DLD1 (cell line): ENCODE data around the gene ARPC2.
"Not testable (repeated sequence)": the region's sequence is repeated elsewhere in the genome, so short reads cannot be mapped to it uniquely, and the experiment has no call there.

Source experiments
- in situ Hi-C: cut with HindIII; loops from 2 replicates; pipeline ENCODE4 v1.10.0; 2017; ENCODE audit warnings: low sequenced_read_pairs

The ARPC2 gene

DNA sequence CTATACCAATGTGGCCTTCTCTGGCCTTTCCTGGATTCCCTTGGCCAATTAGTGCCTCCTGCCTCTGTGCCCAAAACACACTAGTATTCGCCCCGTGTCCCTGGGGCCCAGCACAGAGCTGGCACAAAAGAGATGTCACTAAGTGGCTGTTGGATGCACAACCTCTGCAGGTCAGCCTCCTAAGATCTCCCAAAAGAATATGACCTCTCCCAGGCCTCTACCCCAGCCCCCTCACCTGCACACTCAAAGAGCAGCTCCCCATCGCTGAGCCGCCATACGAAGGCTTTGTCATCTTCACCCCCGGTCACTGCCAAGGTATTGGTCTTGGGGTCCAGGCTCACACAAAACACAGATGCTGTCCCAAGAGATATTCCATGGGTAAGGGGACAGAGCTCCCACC, 50.3 kb downstream of the ARPC2 start:
- in situ Hi-C loops, result no loop called here

- in situ Hi-C loops, result no loop called here
Measured at GRCh38 chr2:218269900-218270720, 53.1 kb downstream of the ARPC2 start, which contains the start of the genes AAMP and PNKD. TSS of gene AAMP (minus strand) at chr2:218270137. CDS start at chr2:218270086, 51 bp downstream. TSS of gene PNKD (plus strand) at chr2:218270519. CDS start at chr2:218270536, 17 bp downstream.

- in situ Hi-C loops, result no loop called here
Measured at GRCh38 chr2:218270721-218271486, 53.9 kb downstream of the ARPC2 start.

- in situ Hi-C loops, result no loop called here
Measured at GRCh38 chr2:218271487-218271797, 54.5 kb downstream of the ARPC2 start.

DNA sequence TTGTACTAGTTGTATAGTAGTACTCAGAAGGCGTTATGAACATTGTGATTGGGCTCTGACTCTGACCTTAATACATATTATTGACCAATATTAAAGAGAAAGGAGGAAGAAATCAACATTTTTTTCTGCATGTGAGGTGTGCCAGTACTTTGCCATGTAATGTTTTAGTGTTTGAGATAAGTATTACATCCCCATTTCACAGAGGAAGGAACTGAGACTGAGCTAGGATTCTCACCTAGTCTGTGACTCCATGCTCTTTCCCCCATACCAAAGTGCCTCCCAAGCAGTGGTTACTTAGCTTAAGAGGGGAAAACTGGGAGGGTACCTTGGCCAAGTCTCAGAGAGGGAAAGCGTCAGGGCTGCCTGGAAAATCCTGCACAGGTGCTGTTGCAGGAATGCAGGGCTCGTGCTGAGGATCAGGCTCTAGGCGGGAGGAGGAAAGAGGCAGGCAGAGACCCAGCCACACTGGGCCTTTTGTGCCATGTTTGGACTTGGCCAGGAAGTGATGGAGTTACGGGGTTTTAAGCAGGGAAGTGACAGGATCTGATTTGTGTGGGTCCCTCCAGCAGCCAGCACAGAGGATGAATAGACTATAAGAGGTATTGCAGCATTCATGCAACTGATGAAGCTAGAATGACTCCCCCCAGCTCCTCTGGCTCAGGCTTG, 55.0 kb downstream of the ARPC2 start:
- in situ Hi-C loops, result no loop called here

- in situ Hi-C loops, result no loop called here
Measured at GRCh38 chr2:218272531-218273212, 55.7 kb downstream of the ARPC2 start.

DNA sequence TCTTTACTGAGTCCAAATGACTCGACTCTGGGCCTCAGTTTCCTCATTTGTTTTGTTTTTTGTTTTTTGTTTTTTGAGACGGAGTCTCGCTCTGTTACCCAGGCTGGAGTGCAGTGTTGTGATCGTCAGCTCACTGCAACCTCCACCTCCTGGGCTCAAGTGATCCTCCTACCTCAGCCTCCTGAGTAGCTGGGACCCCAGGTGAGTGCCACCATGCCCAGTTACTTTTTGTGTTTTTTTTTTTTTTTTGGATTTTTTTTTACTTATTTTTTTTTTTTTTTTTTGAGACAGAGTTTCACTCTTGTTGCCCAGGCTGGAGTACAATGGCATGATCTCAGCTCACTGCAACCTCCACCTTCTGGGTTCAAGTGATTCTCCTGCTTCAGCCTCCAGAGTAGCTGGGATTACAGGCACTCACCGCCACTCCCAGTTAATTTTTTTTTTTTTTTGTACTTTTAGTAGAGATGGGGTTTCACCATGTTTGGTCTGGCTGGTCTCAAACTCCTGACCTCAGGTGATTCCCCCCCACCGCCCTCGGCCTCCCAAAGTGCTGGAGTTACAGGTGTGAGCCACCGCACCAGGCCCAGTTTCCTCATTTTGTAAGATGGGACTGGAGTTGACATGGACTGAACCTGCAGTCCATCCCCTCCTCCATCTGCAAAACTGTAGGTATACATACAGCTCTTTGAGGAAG, 56.4 kb downstream of the ARPC2 start:
- in situ Hi-C loops, result not testable (repeated sequence)

GRCh38 chr2:218273908-218274249, 56.9 kb downstream of the ARPC2 start:
- in situ Hi-C loops, result no loop called here

- in situ Hi-C loops, result no loop called here
Measured at GRCh38 chr2:218274586-218274985, 57.6 kb downstream of the ARPC2 start.

- in situ Hi-C loops, result no loop called here
Measured at GRCh38 chr2:218275371-218276072, 58.5 kb downstream of the ARPC2 start.

- in situ Hi-C loops, result no loop called here
Measured at GRCh38 chr2:218276986-218277755, 60.2 kb downstream of the ARPC2 start.

GRCh38 chr2:218277921-218278320, 60.9 kb downstream of the ARPC2 start:
- in situ Hi-C loops, result no loop called here

DNA sequence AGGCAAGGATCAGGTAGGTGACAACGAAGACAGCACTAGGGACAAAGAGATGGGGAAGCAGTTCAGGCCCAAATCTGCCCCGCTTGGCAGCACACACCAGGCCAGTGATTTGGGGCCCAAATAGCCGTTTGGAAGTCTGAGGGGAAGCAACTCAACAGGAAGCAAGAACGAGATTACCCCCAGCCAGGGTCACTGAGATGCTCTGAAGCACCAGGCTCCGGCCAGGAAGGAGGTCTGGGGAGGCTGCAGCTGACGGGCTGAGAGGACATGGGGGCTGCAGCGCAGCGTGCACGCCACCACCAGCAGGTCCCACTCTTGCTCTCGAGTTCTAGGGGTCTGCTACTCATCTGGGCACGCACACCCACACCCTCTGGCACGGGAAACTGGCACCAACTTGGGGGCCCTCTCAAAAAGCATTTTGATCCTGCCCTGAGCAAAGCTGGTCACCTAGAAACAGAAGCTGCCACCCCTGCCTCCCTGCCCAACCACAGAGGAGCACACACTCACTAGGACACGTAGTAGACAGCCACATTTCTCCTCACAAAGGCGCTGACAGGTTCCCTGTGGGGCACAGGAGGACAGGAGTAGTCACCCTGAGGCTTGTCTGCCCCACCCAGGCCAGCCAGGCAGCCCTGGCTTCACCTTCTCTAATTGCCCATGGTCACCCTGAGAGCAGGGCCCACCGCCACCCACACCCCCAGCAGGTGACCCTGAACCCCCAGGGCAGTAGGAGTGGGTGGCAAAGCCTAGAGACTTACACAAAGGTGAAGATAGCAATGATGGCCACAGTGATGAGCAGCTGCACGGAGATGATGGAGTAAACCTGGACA, 61.8 kb downstream of the ARPC2 start:
- in situ Hi-C loops, result no loop called here

- in situ Hi-C loops, result no loop called here
Measured at GRCh38 chr2:218280260-218280870, 63.4 kb downstream of the ARPC2 start.

DNA sequence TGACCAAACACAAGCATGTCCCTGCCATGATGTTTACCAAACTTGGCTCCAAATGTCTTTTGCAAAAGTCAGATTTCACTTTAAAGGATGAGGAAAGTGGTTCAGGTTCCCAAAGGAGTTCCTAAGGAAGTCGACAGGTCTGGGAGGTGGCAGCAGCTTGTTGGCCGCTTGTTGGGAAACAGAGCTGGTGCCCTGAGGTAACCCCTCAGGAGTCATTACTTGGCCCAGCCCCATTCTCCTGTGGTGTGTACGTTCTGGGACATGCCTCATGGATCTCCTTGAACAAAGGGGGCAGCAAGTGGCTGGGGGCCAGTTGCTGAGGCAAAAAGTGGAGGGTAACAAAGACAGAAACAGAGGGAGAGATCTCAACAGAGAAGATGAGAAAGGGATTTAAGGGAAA, 64.5 kb downstream of the ARPC2 start:
- in situ Hi-C loops, result no loop called here

DNA sequence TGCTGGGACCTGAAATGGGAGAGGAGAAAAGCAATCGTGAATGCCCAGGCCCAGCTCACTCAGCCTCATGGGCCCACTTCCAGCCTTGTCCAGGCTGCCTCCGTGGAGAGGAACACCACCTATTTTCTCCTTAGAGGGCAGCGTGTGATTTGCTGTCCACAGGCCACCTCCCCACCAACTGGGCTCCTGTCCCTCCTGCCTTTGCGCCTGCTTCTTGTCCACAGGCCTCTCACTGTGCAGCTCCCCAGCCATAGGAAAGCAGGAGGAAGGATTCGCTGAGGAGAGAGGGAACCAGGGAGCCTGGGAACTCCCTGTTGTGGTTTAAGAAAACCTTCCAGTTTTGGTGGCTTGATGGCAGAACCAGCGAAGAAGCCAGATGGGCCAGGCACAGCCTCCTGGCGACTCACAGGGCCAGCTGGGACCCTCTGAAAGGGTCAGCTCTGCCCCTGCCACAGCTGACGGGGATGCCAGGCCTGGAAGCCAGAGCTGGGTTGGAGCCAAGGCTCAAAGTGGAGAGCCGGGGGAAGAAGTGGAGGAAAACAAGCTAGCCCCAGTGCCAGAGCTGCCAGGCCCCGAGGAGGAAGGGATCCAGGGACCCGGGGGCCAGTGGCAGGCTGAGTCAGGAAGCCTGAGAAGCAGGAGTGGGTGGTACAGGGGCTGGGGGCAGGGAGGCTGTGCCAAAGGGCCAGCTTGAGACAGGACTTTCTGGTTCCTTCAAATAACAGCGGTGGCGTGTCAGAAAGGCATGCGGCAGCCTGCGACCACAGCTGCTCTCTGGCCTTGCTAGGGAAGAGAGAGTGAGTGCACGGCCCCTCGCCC, 65.4 kb downstream of the ARPC2 start:
- in situ Hi-C loops, result no loop called here
